ENCODE results near the gene RYR2. TPM values are rescaled to one million over a fixed set of nuclear protein-coding genes. Genes with fewer than 3 reads are reported as not detected.

Gene RYR2
- total RNA-seq, 3 donors from 2014 or later = 0.16 to 0.59 (median 0.33) TPM

DNA sequence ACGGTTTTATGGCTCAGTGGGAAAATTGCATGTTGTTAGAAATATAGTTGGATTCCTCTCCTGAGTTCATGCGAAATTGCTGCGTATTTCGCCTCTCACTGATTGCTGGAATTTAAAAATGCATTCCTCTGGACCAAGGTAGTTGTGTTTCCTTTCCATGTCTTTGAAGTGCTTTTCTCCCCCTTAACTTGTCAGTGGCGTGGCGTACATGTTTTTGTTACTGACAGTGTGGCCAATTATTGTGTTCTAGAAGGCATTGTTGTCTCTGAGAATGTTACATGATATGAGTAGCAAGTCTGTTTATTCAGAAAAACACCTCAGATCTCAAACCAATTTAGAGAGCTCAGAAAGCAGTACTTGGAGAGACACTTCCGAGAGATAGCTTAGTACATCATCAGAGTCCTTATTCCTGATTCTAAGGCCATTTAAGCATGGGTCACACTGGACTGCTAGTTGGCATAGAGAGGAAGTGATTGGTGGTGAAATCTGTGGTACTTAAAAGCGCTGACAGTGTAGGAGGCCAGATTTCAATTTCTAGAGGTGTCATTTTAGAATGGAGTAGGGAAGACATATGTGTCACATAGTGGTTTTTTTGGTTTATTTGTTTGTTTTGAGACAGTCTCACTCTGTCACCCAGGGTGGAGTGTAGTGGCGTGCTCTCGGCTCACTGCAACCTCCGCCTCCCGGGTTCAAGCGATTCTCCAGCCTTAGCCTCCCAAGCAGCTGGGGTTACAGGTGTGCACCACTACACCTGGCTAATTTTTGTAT, 184.4 kb downstream of the RYR2 start:
- H3K27me3 ChIP-seq = no peaks in the 10 kb centered on the region
- H3K36me3 ChIP-seq = no peaks in the 10 kb centered on the region
- intact Hi-C loops (cut with DNase I; ENCODE audit: low total_unique reads) = no loop called here
- no peaks in the 10 kb centered on the region for H3K4me1 ChIP-seq
- DNase-seq (ENCODE audit: low spot score in 2 of 2) = no peak
- no peaks in the 10 kb centered on the region for H3K9me3 ChIP-seq
- no peak overlapping the region for H3K27ac ChIP-seq
- no peak for TF ChIP-seq POLR2AphosphoS5 (IDR thresholded peaks at IDR 0.05)
- TF ChIP-seq, protein P1, sequence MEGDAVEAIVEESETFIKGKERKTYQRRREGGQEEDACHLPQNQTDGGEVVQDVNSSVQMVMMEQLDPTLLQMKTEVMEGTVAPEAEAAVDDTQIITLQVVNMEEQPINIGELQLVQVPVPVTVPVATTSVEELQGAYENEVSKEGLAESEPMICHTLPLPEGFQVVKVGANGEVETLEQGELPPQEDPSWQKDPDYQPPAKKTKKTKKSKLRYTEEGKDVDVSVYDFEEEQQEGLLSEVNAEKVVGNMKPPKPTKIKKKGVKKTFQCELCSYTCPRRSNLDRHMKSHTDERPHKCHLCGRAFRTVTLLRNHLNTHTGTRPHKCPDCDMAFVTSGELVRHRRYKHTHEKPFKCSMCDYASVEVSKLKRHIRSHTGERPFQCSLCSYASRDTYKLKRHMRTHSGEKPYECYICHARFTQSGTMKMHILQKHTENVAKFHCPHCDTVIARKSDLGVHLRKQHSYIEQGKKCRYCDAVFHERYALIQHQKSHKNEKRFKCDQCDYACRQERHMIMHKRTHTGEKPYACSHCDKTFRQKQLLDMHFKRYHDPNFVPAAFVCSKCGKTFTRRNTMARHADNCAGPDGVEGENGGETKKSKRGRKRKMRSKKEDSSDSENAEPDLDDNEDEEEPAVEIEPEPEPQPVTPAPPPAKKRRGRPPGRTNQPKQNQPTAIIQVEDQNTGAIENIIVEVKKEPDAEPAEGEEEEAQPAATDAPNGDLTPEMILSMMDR (IDR thresholded peaks at IDR 0.05) = no peak
- TF ChIP-seq POLR2A (IDR thresholded peaks at IDR 0.05) = no peak
- no peak overlapping the region for H3K4me3 ChIP-seq

DNA sequence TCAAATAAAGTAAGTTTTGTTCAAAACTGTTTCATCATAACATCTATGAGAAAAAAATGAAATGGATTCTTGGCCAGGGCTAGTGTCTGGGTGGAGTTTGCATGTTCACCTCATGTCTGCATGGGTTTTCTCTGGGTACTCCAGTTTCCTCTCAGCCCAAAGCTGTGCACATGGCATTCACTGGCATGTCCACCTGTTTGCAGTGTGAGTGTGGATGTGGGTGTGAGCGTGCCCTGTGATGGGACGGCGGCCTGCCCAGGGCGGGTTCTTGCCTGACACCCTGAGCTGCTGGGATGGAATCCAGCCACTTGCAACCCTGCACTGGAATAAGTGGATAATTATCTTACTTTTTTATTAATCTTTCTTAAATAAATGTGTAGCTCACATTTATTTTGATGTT, 185.5 kb downstream of the RYR2 start:
- no peaks in the 10 kb centered on the region for H3K4me1 ChIP-seq
- intact Hi-C loops (cut with DNase I; ENCODE audit: low total_unique reads) = no loop called here
- no peak overlapping the region for H3K4me3 ChIP-seq
- no peaks in the 10 kb centered on the region for H3K36me3 ChIP-seq
- H3K27ac ChIP-seq = no peak overlapping the region
- TF ChIP-seq, protein P1 (IDR thresholded peaks at IDR 0.05) = no peak
- TF ChIP-seq POLR2AphosphoS5 (IDR thresholded peaks at IDR 0.05) (no peak), POLR2A (IDR thresholded peaks at IDR 0.05) (no peak)
- no peaks in the 10 kb centered on the region for H3K27me3 ChIP-seq
- no peak for DNase-seq (ENCODE audit: low spot score in 2 of 2)
- H3K9me3 ChIP-seq = no peaks in the 10 kb centered on the region

DNA sequence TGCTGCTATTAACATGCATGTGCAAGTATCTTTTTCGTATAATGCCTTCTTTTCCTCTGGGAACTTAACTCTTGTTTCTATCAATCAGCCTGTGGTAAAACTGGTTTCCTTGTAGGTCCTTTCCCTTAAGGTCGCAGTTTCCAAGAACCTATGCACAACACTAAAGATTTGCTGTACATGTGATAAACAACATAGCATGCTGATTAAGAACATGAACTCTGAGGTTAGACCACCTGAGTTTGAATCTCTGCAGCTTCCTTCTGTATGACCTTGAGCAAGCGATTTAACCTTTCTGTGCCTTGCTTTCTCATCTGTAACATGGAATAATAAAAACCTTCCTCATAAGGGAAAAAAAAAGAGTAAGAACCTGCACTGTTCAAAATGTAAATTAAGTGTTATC, 186.4 kb downstream of the RYR2 start:
- Histone ChIP-seq H3K27ac (no peak overlapping the region), H3K4me3 (no peak overlapping the region), H3K36me3 (no peaks in the 10 kb centered on the region), H3K27me3 (no peaks in the 10 kb centered on the region), H3K9me3 (no peaks in the 10 kb centered on the region), H3K4me1 (no peaks in the 10 kb centered on the region)
- intact Hi-C loops (cut with DNase I; ENCODE audit: low total_unique reads) = no loop called here
- DNase-seq (ENCODE audit: low spot score in 2 of 2) = no peak
- TF ChIP-seq POLR2A (IDR thresholded peaks at IDR 0.05) = no peak
- TF ChIP-seq, protein P1 (IDR thresholded peaks at IDR 0.05) = no peak
- TF ChIP-seq POLR2AphosphoS5 (IDR thresholded peaks at IDR 0.05) = no peak

DNA sequence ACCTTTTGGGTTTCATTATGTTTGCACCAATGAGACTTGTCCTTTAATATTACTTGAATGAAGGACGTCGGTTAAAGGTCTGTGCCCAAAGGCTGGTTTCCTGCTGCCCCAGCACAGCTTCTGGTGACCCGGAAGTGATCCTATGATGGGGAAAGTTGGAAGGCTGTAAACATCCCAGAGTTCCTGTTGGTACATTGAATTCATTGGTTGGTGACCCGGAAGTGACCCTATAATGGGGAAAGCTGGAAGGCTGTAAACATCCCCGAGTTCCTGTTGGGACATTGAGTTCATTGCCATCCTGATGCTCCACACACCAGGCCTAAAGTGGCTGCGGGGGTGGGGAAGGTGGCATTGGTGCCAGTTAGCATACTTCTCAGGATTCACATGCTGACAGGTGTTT, 187.3 kb downstream of the RYR2 start:
- Histone ChIP-seq H3K4me3 (no peak overlapping the region), H3K9me3 (no peaks in the 10 kb centered on the region), H3K4me1 (no peaks in the 10 kb centered on the region), H3K27me3 (no peaks in the 10 kb centered on the region), H3K27ac (no peak overlapping the region), H3K36me3 (no peaks in the 10 kb centered on the region)
- DNase-seq (ENCODE audit: low spot score in 2 of 2) = no peak
- intact Hi-C loops (cut with DNase I; ENCODE audit: low total_unique reads) = no loop called here
- TF ChIP-seq POLR2A (IDR thresholded peaks at IDR 0.05) (no peak), POLR2AphosphoS5 (IDR thresholded peaks at IDR 0.05) (no peak)
- TF ChIP-seq, protein P1 (IDR thresholded peaks at IDR 0.05) = no peak

DNA sequence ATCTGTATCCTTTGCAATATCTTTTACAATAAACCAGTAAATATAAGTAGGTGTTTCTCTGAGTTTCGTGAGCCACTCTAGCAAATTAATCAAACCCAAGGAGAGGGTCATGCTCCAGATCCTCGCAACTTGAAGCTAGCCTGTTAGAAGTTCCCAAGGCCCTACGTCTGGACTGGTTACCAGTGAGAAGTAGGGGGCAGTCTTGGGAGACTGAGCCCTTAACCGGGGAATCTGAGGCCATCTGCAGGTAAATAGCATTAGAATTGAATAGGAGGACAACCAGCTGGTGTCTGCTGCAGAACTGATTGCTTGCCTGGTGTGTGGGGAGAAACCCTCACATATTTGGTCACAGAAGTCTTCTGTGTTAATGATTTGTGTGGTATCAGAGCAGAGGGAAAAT, 190.5 kb downstream of the RYR2 start:
- H3K27ac ChIP-seq = no peak overlapping the region
- no peaks in the 10 kb centered on the region for H3K9me3 ChIP-seq
- TF ChIP-seq, protein P1 (IDR thresholded peaks at IDR 0.05) = no peak
- TF ChIP-seq POLR2AphosphoS5 (IDR thresholded peaks at IDR 0.05) (no peak), POLR2A (IDR thresholded peaks at IDR 0.05) (no peak)
- no peak overlapping the region for H3K4me3 ChIP-seq
- no peak for DNase-seq (ENCODE audit: low spot score in 2 of 2)
- H3K27me3 ChIP-seq = no peaks in the 10 kb centered on the region
- intact Hi-C loops (cut with DNase I; ENCODE audit: low total_unique reads) = no loop called here
- no peaks in the 10 kb centered on the region for H3K4me1 ChIP-seq
- no peaks in the 10 kb centered on the region for H3K36me3 ChIP-seq

Measured in breast epithelium (tissue), 4 donors.